GM21737 (cell line): ENCODE measurements around the gene CCDC27.

Source experiments
- ATAC-seq: cut with Tn5 transposase; IDR thresholded peaks from one replicate; pipeline ENCODE4 v1.9.1; 2021; ENCODE audit warnings: mild to moderate bottlenecking, moderate library complexity; ENCODE audit not compliant: unreplicated experiment

The CCDC27 gene

DNA sequence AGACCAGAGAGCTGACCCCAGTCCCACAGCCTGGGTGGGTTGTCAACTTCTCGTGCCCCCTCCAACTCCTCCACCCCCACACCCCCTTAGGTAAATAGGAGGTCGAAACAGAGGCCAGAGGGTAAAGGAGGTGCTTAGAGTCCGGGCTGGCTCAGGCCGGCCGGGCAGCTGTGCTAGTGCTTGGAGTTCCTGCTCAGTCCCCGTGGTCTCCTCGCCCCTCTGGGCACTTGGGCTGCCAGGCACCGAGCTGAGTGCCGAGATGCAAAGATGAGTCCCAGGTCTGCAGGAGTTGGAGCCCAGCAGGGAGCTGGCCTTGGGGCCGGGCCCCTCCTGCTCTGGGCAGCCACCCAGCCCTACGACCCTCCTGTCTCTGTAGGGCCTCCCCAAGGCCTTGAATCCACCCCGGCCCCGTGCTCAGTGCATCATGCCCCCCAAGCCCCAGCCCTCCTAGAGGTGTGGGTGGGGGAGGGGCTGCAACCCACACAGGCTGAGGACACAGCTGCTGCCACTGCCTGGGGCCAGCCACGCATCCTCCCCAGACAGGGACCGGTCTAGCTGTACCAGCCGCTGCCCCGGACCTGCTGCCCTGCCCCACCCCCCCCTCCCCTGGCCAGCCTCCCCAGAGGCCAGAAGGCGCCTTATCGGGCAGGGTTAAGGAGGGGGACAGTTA lies 22.2 kb downstream of the CCDC27 start:
- ATAC-seq, result no peak

DNA sequence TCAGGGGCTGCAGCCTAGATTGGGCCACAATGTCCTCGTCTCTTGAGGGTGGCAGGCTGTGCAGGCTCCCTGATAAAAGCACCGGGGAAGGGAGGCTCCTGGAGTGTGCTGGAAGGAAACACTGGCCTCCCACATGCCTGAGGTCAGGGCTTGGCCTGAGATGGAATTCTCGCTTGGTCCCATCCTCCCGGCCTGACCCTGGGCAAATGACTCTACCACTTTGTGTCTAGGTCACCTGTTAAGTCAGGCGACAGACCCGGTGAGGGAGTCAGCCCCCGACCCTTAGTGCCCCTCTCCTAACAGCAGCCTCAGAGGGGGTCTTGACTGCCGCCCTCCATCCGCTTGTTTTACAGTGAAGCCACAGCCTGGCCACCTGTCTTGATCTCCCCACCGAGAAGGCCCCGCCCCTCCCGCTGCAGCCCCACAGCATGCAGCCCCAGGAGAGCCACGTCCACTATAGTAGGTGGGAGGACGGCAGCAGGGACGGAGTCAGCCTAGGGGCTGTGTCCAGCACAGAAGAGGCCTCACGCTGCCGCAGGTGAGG lies 22.8 kb downstream of the CCDC27 start:
- ATAC-seq, result no peak

DNA sequence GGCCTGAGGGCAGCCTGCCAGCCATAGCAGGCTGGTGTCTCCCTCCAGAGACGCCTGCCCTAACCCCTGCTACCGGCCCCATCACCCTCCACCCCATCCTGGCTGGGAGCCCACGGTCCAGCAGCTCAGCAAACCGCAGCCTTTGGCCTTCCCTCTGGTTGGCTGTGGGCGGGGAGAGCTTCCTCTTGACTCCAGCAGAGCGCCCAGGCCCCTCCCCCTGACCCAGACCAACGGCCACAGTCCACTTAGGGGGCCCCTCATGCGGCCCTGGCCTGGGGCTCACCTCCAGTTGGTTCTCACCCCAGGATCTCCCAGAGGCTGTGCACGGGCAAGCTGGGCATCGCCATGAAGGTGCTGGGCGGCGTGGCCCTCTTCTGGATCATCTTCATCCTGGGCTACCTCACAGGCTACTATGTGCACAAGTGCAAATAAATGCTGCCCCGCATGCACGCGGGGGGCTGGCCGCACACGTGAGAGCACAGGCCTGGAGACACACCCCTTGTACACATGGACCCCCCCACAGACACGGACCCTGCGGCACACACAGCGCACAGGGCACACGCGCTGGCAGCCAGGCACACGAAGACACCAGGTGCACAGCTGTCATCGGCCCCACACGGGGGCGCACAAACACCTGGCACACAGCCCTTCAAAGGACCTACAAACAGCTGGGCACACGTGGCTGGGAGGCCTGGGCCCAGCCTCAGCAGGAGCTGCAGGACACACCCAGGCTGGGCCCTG lies 23.4 kb downstream of the CCDC27 start:
- no peak for ATAC-seq

DNA sequence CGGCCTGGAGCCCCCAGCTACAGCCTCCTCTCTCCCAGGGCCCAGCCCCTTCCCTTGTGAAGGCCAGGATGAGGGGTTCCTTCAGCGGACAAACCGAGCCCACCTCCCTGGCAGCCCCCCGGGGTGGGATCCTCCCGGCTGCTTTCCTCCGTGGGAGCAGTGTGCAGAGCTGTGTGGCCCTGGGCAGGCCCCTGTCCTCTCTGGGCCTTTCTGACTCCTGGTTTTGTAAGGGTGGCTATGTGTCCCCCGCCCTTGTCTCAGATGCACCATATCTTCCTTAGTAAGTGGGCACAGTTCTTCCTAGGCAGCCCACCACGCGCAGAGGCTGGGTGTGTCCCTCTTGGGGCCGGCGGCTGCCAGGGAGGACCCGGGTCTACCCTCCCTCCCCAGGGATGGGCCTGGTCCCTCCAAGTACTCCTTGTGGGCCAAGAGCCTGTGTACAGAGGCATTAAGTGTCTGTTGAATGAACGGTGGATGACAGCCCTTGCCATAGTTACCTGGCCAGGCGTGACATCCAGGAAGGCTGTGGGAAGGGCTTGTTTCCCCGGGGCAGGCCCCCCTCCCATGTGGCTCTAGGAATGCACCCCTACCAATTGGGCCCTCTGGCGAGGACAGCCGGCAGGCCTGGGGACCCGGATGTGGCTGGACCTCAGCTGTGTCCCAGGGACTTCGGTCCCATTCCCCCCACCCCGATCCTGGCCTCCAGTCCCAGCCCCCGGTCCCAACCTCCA lies 24.1 kb downstream of the CCDC27 start:
- ATAC-seq, result no peak

DNA sequence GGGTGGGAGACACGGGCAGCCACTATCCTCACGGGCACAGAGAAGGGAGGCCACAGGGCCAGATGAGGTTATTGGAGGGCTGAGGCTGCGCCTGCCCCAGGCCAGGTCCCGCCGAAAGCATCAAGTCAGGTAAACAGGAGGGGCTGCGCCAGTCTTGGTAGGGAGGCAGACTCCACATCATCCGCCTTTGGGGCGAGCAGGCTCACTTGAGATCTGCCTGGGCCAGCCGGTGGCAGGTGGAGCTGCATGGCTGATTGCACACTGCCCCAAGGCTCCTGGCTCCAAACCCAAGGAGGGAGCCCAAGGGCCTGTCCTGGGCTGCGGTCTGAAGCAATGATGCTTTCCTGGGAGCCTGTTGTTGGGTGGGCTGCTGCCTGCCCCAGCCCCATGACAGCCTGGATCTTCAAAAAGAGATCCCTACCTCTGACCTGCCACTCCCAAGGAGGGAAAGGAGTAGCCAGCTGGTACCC lies 24.9 kb downstream of the CCDC27 start:
- ATAC-seq, result no peak

DNA sequence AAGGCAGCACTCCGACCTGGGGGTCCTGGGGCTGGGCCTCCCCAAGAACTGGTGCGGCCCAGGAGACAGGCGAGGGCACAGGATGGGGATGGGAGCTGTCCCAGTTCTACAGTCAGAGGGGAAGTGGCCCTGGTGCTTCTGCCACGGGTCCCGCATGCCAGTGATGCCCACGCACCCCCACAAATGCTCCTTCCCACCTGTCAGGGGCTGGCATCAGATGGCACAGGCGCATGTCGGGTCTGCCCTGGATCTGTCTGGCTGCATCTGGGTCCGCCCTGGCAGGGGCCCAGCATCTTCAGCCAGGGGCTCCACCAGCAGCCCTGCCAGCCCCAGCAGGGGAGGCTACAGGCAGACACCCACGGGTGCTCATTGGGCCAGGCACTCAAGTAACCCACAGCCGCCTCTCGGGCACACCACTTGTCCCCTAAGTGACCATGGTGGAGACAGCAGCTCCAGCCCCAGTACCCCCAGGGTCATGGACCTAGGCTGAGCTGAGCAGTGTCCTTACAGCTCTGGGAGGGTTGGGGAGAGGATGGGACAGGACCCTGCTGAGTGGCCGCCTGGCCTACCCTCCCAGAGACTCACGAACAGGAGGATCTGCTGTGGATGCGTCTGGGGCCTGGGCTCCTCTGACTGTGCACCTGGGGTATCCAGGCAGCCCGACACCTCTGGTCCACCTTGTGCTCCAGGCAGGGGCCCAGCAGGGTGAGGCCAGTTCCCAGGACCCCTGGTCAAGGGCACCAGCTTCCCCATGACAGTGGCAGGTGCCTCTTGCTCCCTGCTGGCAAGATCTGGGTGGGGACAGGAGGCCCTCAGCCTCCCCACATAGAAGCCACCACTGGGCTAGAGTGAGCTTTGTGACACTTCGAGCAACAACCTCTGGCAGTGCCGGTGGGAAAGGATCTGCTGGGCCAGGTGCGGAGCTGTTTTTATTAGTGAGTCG lies 25.7 kb downstream of the CCDC27 start:
- no peak for ATAC-seq

DNA sequence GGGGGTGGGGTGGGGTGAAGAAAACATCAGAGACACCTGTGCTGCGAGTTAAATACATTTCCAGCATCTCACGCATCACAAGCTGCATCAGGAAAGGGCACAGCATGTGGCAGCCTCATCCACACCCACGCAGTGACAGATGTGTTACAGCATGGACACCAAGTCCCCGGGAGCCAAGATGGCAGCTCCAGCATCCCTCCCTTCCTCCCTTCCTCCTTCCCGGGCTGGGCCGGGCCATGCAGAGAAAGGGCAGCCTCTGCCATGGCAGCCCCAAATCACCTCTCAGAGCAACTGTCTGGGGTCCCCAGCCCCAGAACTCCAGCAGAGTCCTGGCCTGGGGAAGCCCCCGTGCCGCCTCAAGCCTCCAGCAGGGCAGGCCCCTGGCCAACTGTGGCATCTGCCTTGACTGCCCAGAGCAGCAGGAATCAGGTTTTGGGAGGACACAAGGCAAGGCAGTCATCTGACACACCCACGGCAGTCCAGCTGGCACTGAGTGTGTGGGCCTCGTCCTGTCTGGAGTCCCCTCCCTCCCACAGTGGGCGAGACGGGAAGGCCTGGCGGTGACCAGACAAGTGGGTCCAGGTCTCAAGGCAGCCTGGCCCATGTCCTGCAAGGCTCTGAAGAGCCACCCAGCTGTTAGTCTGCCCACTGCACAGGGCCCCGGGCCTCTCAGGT lies 26.5 kb downstream of the CCDC27 start:
- no peak for ATAC-seq

DNA sequence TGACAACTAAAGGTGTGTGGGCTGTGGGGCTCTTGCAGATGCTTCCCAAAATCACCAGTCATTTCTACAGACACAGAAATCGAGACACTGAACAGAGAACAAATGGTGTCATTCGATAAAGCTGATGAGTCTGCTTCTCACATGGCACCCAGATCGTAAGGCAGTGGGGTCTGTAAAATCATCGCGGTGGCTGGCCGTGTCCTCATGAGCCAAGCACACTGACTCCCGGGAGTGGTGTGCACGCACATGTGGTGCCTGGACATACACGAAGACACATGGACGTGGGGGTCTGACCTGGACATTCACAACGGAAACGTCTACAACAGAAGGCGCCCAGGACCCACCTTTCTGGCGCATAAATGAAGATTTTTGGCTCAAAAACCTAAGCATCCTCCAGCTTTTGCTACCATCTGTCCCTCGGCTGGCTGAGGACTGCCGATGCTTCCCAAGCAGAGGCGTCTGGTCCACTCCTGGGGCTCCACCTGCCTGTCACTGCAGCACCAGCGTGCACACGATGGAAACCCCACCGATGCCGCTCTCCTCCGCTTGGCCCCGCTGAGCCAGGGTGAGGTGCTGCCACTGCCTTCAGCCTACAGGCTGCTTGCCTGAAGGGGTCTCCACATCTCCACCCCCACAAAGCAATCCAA lies 27.1 kb downstream of the CCDC27 start:
- no peak for ATAC-seq

DNA sequence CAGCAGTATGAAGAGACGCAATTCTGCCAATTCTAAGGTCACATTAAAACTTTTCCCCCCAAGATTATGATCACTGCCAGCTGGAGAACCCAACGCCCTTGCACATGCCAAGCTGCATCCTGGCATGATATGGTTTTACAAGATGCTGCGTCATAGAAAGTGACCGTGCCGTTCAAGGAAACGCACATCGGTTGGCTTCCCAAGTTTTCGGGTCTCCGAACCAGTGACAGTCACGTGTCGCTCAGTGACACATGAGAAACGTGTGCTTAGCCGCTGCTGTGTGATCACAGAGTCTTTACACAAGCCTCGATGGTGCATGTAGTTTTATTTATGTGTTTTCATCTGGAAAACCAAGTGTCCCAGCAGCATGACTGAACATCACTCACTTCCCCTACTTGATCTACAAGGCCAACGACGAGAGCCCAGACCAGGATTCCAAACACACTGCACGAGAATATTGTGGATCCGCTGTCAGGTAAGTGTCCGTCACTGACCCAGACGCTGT lies 27.7 kb downstream of the CCDC27 start:
- no peak for ATAC-seq

DNA sequence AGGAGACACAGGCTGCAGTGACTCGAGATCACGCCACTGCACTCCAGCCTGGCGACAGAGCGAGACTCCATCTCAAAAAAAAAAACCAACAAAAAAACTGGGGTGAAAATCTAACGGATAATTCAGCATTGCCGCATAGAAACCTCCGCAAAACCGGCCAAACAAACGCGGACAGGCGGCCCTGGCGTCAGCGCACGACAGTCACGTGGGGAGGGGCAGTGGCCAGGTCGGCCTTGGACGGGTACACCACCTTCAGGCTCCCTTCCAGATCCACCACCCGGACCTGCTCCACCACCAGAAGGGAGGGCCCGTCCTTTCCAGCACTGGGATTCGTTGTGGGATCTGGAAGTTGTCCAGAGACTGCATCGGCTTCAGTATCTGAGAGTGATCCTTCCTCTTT lies 28.7 kb downstream of the CCDC27 start:
- no peak for ATAC-seq

DNA sequence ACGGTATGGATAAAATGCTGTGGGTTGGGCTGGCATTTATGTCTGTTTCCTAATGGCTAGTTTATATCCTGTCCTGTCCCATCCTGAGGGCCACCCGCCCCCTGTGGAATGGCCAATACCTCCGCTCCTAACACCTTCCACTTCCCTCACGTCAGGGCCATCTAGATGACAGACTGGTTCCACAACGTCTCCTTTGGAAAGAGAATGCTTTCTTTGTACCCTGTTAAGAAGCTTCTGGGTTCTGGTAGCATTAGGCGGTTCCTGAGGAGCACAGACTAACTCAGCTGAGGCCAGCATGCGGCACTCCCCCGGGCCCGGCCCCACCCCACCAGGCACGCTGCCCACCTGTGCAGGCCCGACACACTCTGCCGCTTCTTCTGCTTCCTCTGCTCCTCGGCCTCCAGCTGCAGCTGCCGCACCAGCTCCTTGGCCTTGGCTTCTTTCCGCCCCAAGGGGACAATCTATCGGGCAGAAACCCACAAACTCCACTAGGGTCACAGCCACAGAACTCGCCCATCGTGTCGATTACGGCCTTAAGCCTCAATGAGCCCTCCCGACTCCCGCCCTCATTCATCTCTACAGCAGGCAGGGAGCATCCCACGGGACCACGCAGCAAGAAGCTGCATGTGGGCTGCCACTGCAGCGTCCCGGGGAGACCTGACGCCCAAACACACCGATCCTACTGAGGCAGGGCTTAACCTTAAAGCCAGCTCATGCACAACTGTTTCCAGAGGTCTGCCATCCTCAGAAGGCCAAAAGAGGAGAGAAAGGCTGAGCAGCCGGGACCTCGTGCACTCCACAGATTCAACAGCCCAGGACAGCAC lies 31.6 kb downstream of the CCDC27 start:
- ATAC-seq, result no peak

DNA sequence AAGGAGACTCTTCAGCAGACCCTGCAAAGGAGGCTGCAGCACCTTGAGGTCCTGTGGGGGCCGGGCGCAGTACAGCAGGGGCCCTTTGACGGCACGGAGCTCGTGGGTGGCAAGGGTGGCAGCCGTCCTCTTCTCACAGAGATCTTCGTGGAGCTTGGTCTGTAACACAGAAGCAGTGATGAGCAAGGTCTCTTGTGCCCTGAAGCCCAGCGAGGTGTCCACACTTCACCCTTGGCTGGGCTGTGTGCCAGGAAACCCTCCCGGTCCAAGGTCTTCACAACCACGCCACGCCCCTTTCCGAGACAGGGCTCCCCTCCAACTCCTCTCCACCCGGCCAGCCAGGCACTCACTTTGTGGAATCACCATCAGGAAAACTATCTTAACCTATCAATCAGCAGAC lies 32.8 kb downstream of the CCDC27 start:
- no peak for ATAC-seq

DNA sequence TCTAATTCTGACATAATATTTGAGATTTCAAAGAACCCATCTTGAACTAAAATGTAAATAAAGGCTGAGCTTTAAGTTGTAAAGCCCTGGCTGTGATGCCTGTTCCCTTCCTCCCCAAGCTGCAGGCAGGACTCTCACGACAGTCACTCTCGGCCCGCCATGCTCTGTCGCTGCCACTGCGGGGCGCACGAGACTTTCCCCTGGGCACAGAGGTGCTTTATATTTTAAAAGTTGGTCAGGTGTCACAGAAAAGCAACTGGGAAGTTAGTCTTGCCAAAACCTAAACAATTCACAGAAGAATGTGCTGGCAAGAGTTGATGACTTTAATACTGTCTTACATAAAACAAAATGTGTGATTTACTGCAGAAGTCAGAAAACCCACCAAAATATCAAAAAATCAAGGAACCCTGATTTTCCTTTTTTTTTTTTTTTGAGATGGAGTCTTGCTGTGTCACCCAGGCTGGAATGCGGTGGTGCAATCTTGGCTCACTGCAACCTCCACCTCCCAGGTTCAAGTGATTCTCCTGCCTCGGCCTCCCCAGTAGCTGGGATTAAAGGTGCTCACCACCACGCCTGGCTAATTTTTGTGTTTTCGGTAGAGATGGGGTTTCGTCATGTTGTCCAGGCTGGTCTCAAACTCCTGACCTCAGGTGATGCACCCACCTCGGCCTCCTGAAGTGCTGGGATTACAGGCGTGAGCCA lies 33.4 kb downstream of the CCDC27 start:
- no peak for ATAC-seq

DNA sequence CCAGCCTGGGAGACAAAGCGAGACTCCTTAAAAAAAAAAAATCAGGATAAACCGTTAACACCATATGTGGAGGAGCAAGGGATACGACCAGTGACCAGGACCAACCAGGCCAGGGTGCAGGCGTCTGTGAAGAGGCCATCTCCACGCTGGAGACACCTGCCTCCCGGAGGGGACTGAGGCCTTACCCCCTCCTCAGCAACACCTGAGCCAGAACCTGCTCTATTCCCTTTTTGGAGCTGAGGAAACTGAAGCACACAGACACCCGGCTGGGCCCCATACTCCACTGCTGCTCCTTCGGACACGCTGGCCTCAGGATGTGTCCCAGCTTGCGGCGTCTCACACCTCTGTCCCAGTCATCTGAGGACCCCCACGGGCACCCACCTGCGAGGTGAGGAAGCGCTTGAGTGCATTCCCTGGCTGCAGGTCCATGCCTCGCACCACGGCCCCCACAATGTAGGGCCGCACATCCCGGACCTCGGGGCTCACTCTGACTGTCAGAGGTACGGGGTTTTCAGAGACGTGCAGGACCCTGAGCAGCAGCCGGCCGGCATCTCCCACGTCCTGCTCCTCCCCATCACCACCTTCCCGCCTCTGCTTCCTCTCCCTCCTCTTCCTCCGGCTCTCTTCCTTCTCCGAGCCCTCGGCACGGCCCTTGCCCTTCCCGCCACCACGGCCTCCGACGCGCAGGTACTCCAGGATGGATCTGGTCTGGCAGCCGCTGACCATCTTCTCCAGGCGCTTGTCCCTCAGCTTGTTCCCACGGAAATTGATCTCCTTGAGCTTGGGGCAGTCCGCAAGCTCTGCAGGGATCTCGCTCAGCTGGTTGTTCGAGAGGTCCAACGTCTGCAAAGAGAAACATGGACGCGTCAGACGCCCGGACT lies 34.5 kb downstream of the CCDC27 start:
- ATAC-seq, result no peak

DNA sequence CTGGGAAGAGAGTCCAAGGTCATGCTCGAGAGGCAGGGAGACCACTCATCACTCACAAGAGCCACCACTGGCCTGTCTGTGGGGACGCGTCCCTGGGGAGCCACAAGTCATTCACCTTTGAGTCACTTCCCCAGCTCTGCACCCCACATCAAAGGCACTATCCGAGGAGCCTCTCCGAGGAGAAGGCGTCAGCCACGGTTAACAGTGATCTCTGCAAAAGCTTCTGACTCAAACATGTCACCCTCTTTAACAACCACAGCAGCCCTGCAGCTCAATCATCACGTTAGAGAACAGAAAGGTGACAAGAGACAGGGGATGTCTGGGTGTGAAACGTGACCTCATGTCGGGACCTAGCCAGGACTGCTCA lies 35.1 kb downstream of the CCDC27 start:
- no peak for ATAC-seq

DNA sequence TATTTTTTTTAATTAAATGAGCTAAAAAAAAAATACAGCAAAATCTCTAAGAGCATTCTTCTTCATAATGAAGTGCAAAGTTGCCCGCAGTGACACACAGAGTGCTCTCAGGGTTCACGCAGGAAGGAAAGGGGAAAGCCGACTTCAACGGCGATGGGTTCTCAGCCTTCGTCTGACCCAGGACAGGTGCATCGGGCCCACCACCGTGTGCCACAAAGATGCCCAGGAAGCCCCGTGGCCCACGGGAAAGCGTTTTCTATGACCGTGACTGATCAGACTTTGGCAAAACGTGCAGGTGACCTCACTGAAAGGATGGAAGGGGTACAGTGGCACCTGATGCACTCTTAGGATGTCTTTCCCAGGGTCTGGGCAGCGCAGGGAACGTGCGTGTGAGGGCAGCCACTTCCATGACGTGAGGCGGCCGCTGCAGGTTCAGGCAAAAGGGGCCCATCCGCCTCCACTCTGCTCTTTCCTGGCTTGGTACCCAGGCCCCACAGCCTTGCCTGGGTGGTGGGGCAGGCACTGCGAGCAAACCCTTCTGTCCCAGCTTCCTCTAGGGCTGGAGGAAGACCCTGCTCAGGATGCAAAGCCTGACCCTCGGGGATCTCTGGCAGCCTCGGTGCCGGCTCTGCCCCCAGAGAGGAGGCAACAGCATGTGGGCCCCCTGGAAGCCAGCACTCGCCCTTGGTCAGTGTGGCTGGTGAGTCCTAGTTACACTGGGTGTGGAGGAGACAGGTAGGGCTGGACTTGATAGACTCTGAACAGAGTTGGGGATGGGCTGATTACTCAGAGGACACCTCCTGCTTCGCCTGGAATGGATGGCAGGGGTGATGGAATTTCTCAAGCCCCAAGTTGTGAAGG lies 35.7 kb downstream of the CCDC27 start:
- ATAC-seq, result no peak
